Ovary (tissue), 3 donors: ENCODE measurements around the gene EPS8.

Source experiments
- CTCF ChIP-seq, 3 donors: fragments of 450-650 bp in 2 of 3; fragments of 200-600 bp in 1 of 3; IDR thresholded peaks; one replicate each; pipeline versions ENCODE4 v1.5.1 to v1.8.0; 2016 to 2022; ENCODE audit warnings: antibody characterized with exemption in 3 of 3, mild to moderate bottlenecking in 1 of 3
- EP300 ChIP-seq: sonication (generic); formaldehyde crosslinking; IDR thresholded peaks from one replicate; pipeline ENCODE4 v1.6.1; 2017; ENCODE audit warnings: antibody characterized with exemption
- POLR2A ChIP-seq: fragments of 450-650 bp; IDR thresholded peaks from one replicate; pipeline ENCODE4 v1.6.1; 2017; ENCODE audit warnings: antibody characterized with exemption, mild to moderate bottlenecking, moderate library complexity
- donor health status: DM: no; HTN: no; CAD: no.

DNA sequence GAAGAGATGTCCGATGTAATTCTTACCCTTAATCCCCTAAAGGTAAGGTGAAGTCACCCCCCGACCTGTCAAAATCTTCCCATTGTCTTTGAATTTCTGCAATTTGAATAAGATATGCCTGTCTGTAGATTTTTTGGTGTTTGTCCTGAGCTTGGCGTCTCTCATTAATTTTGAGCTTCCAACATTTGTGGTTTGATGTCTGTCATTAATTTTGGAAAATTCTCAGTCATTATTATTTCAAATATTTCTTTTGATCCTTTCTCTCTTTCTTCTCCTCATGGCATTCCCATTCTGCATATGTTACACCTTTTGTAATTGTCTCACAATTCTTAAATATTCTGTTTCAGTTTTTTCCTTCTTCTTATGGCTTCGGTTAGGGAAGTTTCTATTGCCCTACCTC is 60.1 kb downstream of the EPS8 start:
- TF ChIP-seq EP300: no peak
- TF ChIP-seq POLR2A: no peak
- no peak for TF ChIP-seq CTCF (IDR thresholded peaks at IDR 0.05)
